AG08396 (cell line): ENCODE data around the gene AGPAT2.

Source experiments
- DNase-seq: peaks from one replicate; pipeline ENCODE4 v3.0.0; 2012; ENCODE audit warnings: low spot score, mixed read lengths

AGPAT2 gene

GRCh38 chr9:136625101-136626065, 61.9 kb downstream of the AGPAT2 start:
- DNase-seq: peak; percentile 82

GRCh38 chr9:136624184-136624951, 62.9 kb downstream of the AGPAT2 start:
- no peak for DNase-seq

GRCh38 chr9:136623842-136624183, 63.4 kb downstream of the AGPAT2 start:
- no peak for DNase-seq
